Activated CD8-positive, alpha-beta T cell treated with anti-CD3 and anti-CD28 coated beads, Interleukin-2, amount 10 ng/mL, durations not matched to agents 7 days and 5 days (primary cell): ENCODE results near the gene DYNC2LI1. TPM values are rescaled to one million over a fixed set of nuclear protein-coding genes. Genes with fewer than 3 reads are reported as not detected.

ENCODE experiments used
- ATAC-seq: fragments of 150-1000 bp; cut with Tn5 transposase; one replicate; pipeline ENCODE4 v1.10.0; 2021; ENCODE audit warnings: moderate library complexity
- CTCF ChIA-PET: fragments of 350-600 bp; sonication (Branson Sonifier 250); formaldehyde crosslinking; loops from one replicate; lab custom pipeline; 2021; ENCODE audit warnings: antibody characterized with exemption; lab: Charles Lee
- POLR2A ChIA-PET: fragments of 350-600 bp; sonication (Branson Sonifier 250); formaldehyde crosslinking; loops from one replicate; lab custom pipeline; 2021; ENCODE audit warnings: antibody characterized with exemption; lab: Charles Lee
- DNase-seq: peaks from one replicate; pipeline ENCODE4 v3.0.0-alpha.2; 2020
- H3K27ac Mint-ChIP-seq: one replicate; pipeline ENCODE4 v1.8.0; 2021; ENCODE audit warnings: mild to moderate bottlenecking, mixed read lengths
- H3K27me3 Mint-ChIP-seq: one replicate; pipeline ENCODE4 v1.8.0; 2021; ENCODE audit warnings: low read depth, mixed read lengths
- H3K36me3 Mint-ChIP-seq: one replicate; pipeline ENCODE4 v1.8.0; 2021; ENCODE audit warnings: low read depth, mixed read lengths
- H3K4me1 Mint-ChIP-seq: one replicate; pipeline ENCODE4 v1.8.0; 2021; ENCODE audit warnings: low read depth, mixed read lengths
- H3K4me3 Mint-ChIP-seq: one replicate; pipeline ENCODE4 v1.8.0; 2021; ENCODE audit warnings: mild to moderate bottlenecking, mixed read lengths
- H3K9me3 Mint-ChIP-seq: one replicate; pipeline ENCODE4 v1.8.0; 2022; ENCODE audit warnings: mixed read lengths; ENCODE audit not compliant: insufficient read depth
- total RNA-seq, 2 experiments: library from RNA; stranded (reverse); gene quantifications; one replicate each; pipeline ENCODE4 v1.2.3, GENCODE V29; 2021

DYNC2LI1 gene
- total RNA-seq, 2 experiments from 2014 or later, result 2.8 to 3.2 TPM

GRCh38 chr2:43743706-43744105, 30.1 kb upstream of the DYNC2LI1 start:
- H3K27ac Mint-ChIP-seq, result no peak overlapping the region
- peaks cover 3% of the 10 kb centered on the region for H3K27me3 Mint-ChIP-seq
- CTCF ChIA-PET, result no interaction called here
- no peaks in the 10 kb centered on the region for H3K9me3 Mint-ChIP-seq
- no peaks in the 10 kb centered on the region for H3K36me3 Mint-ChIP-seq
- ATAC-seq (no peak), DNase-seq (no peak)
- H3K4me1 Mint-ChIP-seq, result no peaks in the 10 kb centered on the region
- POLR2A ChIA-PET, result no interaction called here
- H3K4me3 Mint-ChIP-seq, result no peak overlapping the region

GRCh38 chr2:43745457-43745856, 28.4 kb upstream of the DYNC2LI1 start:
- no peaks in the 10 kb centered on the region for H3K27me3 Mint-ChIP-seq
- H3K4me1 Mint-ChIP-seq, result no peaks in the 10 kb centered on the region
- H3K9me3 Mint-ChIP-seq, result no peaks in the 10 kb centered on the region
- no peak for DNase-seq
- H3K36me3 Mint-ChIP-seq, result no peaks in the 10 kb centered on the region
- no peak for ATAC-seq
- H3K27ac Mint-ChIP-seq, result no peak overlapping the region
- no peak overlapping the region for H3K4me3 Mint-ChIP-seq
- POLR2A ChIA-PET, result no interaction called here
- CTCF ChIA-PET, result no interaction called here

GRCh38 chr2:43748333-43748732, 25.5 kb upstream of the DYNC2LI1 start:
- H3K36me3 Mint-ChIP-seq, result no peaks in the 10 kb centered on the region
- ChIA-PET CTCF (no interaction called here), POLR2A (no interaction called here)
- H3K27ac Mint-ChIP-seq, result no peak overlapping the region
- no peak for DNase-seq
- H3K27me3 Mint-ChIP-seq, result peaks cover 2% of the 10 kb centered on the region
- no peak overlapping the region for H3K4me3 Mint-ChIP-seq
- ATAC-seq, result no peak
- H3K4me1 Mint-ChIP-seq, result no peaks in the 10 kb centered on the region
- no peaks in the 10 kb centered on the region for H3K9me3 Mint-ChIP-seq

- ChIA-PET CTCF (no interaction called here), POLR2A (no interaction called here)
- H3K36me3 Mint-ChIP-seq, result no peaks in the 10 kb centered on the region
- H3K4me3 Mint-ChIP-seq, result no peak overlapping the region
- H3K27me3 Mint-ChIP-seq, result peaks cover 2% of the 10 kb centered on the region
- DNase-seq (no peak), ATAC-seq (no peak)
- no peaks in the 10 kb centered on the region for H3K9me3 Mint-ChIP-seq
- no peak overlapping the region for H3K27ac Mint-ChIP-seq
- H3K4me1 Mint-ChIP-seq, result no peaks in the 10 kb centered on the region
Observed at GRCh38 chr2:43749583-43749982, 24.3 kb upstream of the DYNC2LI1 start.

GRCh38 chr2:43751476-43751990, 22.3 kb upstream of the DYNC2LI1 start:
- ChIA-PET CTCF (interaction anchor here (0.6 kb wide), 1 partner anchor 174 kb away, joined by 3 read pairs; no protein-coding TSS in a partner anchor), POLR2A (no interaction called here)
- no peaks in the 10 kb centered on the region for H3K9me3 Mint-ChIP-seq
- H3K4me3 Mint-ChIP-seq, result no peak overlapping the region
- DNase-seq (no peak), ATAC-seq (no peak)
- H3K36me3 Mint-ChIP-seq, result no peaks in the 10 kb centered on the region
- no peak overlapping the region for H3K27ac Mint-ChIP-seq
- no peaks in the 10 kb centered on the region for H3K4me1 Mint-ChIP-seq
- H3K27me3 Mint-ChIP-seq, result peaks cover 2% of the 10 kb centered on the region

- Mint-ChIP-seq H3K4me1 (no peaks in the 10 kb centered on the region), H3K4me3 (no peak overlapping the region), H3K27me3 (peaks cover 2% of the 10 kb centered on the region), H3K27ac (no peak overlapping the region), H3K36me3 (no peaks in the 10 kb centered on the region), H3K9me3 (no peaks in the 10 kb centered on the region)
- DNase-seq (no peak), ATAC-seq (no peak)
- ChIA-PET CTCF (interaction anchor here (0.6 kb wide), 1 partner anchor 175 kb away, joined by 3 read pairs; no protein-coding TSS in a partner anchor), POLR2A (no interaction called here)
Observed at GRCh38 chr2:43752302-43752701, 21.5 kb upstream of the DYNC2LI1 start.

- ATAC-seq (no peak), DNase-seq (no peak)
- Mint-ChIP-seq H3K9me3 (no peaks in the 10 kb centered on the region), H3K36me3 (no peaks in the 10 kb centered on the region), H3K27me3 (peaks cover 2% of the 10 kb centered on the region), H3K27ac (no peak overlapping the region), H3K4me1 (no peaks in the 10 kb centered on the region), H3K4me3 (no peak overlapping the region)
- POLR2A ChIA-PET, result no interaction called here
- CTCF ChIA-PET, result no interaction called here
Observed at GRCh38 chr2:43754180-43754579, 19.7 kb upstream of the DYNC2LI1 start.

GRCh38 chr2:43758739-43759138, 15.1 kb upstream of the DYNC2LI1 start:
- no peaks in the 10 kb centered on the region for H3K9me3 Mint-ChIP-seq
- H3K36me3 Mint-ChIP-seq, result no peaks in the 10 kb centered on the region
- ChIA-PET CTCF (no interaction called here), POLR2A (no interaction called here)
- no peak for ATAC-seq
- no peak for DNase-seq
- H3K4me1 Mint-ChIP-seq, result no peaks in the 10 kb centered on the region
- H3K4me3 Mint-ChIP-seq, result no peak overlapping the region
- H3K27me3 Mint-ChIP-seq, result no peaks in the 10 kb centered on the region
- H3K27ac Mint-ChIP-seq, result no peak overlapping the region

- no peaks in the 10 kb centered on the region for H3K4me1 Mint-ChIP-seq
- no peaks in the 10 kb centered on the region for H3K9me3 Mint-ChIP-seq
- H3K27ac Mint-ChIP-seq, result no peak overlapping the region
- no peaks in the 10 kb centered on the region for H3K36me3 Mint-ChIP-seq
- DNase-seq (no peak), ATAC-seq (no peak)
- POLR2A ChIA-PET, result no interaction called here
- CTCF ChIA-PET, result no interaction called here
- no peaks in the 10 kb centered on the region for H3K27me3 Mint-ChIP-seq
- H3K4me3 Mint-ChIP-seq, result no peak overlapping the region
Observed at GRCh38 chr2:43759195-43759594, 14.6 kb upstream of the DYNC2LI1 start.

- ATAC-seq (no peak), DNase-seq (no peak)
- Mint-ChIP-seq H3K36me3 (no peaks in the 10 kb centered on the region), H3K4me1 (no peaks in the 10 kb centered on the region), H3K4me3 (no peak overlapping the region), H3K27ac (no peak overlapping the region), H3K27me3 (no peaks in the 10 kb centered on the region), H3K9me3 (no peaks in the 10 kb centered on the region)
- ChIA-PET POLR2A (no interaction called here), CTCF (no interaction called here)
Observed at GRCh38 chr2:43762286-43762685, 11.6 kb upstream of the DYNC2LI1 start.

GRCh38 chr2:43763091-43763490, 10.7 kb upstream of the DYNC2LI1 start:
- H3K27me3 Mint-ChIP-seq, result peaks cover 3% of the 10 kb centered on the region
- H3K27ac Mint-ChIP-seq, result no peak overlapping the region
- ChIA-PET CTCF (no interaction called here), POLR2A (no interaction called here)
- DNase-seq, result no peak
- no peaks in the 10 kb centered on the region for H3K36me3 Mint-ChIP-seq
- no peak overlapping the region for H3K4me3 Mint-ChIP-seq
- H3K4me1 Mint-ChIP-seq, result no peaks in the 10 kb centered on the region
- ATAC-seq, result no peak
- H3K9me3 Mint-ChIP-seq, result no peaks in the 10 kb centered on the region

- ChIA-PET CTCF (no interaction called here), POLR2A (interaction anchor here (0.9 kb wide), 1 partner anchor 120 kb away, joined by 3 read pairs; no protein-coding TSS in a partner anchor)
- no peak for ATAC-seq
Observed at GRCh38 chr2:43764086-43764705, 9.6 kb upstream of the DYNC2LI1 start.

More at GRCh38 chr2:43764086-43764705, 9.6 kb upstream of the DYNC2LI1 start:
- H3K4me3 Mint-ChIP-seq, result no peak overlapping the region
- no peaks in the 10 kb centered on the region for H3K4me1 Mint-ChIP-seq
- peaks cover 4% of the 10 kb centered on the region for H3K27me3 Mint-ChIP-seq
- no peaks in the 10 kb centered on the region for H3K9me3 Mint-ChIP-seq
- DNase-seq, result no peak
- no peak overlapping the region for H3K27ac Mint-ChIP-seq
- no peaks in the 10 kb centered on the region for H3K36me3 Mint-ChIP-seq
